Tibial nerve (tissue), 4 donors: ENCODE data around the gene FEZF2. TPM values are rescaled to one million over a fixed set of nuclear protein-coding genes. Genes with fewer than 3 reads are reported as not detected.

Experiments used
- DNase-seq, 2 donors: peaks; one replicate each; pipeline ENCODE4 v3.0.0-alpha.2; 2019; ENCODE audit warnings: low spot score in 2 of 2
- H3K27ac ChIP-seq, 4 donors: fragments of 200-600 bp; sonication (generic) in 3 of 4; one replicate each; pipeline ENCODE4 v1.5.1; 2017 to 2019; ENCODE audit warnings: mild to moderate bottlenecking in 1 of 4
- H3K27me3 ChIP-seq, 2 donors: fragments of 200-600 bp; sonication (generic) in 1 of 2; one replicate each; pipeline versions ENCODE4 v1.5.1 to v1.6.0; 2017 to 2019
- H3K36me3 ChIP-seq, 3 donors: fragments of 200-600 bp; sonication (generic); one replicate each; pipeline ENCODE4 v1.5.1; 2018 to 2019
- H3K4me1 ChIP-seq, 4 donors: fragments of 200-600 bp; sonication (generic) in 3 of 4; one replicate each; pipeline ENCODE4 v1.5.1; 2017 to 2019
- H3K4me3 ChIP-seq, 4 donors: fragments of 200-600 bp; sonication (generic) in 3 of 4; one replicate each; pipeline ENCODE4 v1.5.1; 2017 to 2019; ENCODE audit warnings: mild to moderate bottlenecking in 1 of 4, moderate library complexity in 1 of 4
- H3K9me3 ChIP-seq, 4 donors: fragments of 200-600 bp; sonication (generic) in 3 of 4; one replicate each; pipeline ENCODE4 v1.5.1; 2017 to 2019
- EP300 ChIP-seq, 2 donors: sonication (generic); formaldehyde crosslinking; IDR thresholded peaks; one replicate each; pipeline ENCODE4 v1.6.1; 2017; ENCODE audit warnings: antibody characterized with exemption in 2 of 2, mild to moderate bottlenecking in 1 of 2
- POLR2A ChIP-seq, 2 donors: fragments of 450-650 bp; IDR thresholded peaks; one replicate each; pipeline ENCODE4 v1.6.1; 2017; ENCODE audit warnings: antibody characterized with exemption in 2 of 2, mild to moderate bottlenecking in 2 of 2, moderate library complexity in 2 of 2
- WGBS, 2 donors: methylation state at CpG; one replicate each; pipeline ENCODE4 v1.1.5; 2018; 5-methylcytosine and 5-hydroxymethylcytosine counted together
- total RNA-seq, 4 donors: library from RNA; depleted of rRNA; stranded (reverse); fragments of >200 nt; gene quantifications; one replicate each; pipeline ENCODE4 v1.1.0, GENCODE V29; 2016
- TF ChIP-seq, protein P1 (sequence below), 5 experiments: fragments of 200-600 bp in 3 of 5; fragments of 450-650 bp in 2 of 5; sonication (generic) in 3 of 5; IDR thresholded peaks; one replicate each; pipeline ENCODE4 v1.5.1; 2016 to 2019; ENCODE audit warnings: antibody characterized with exemption in 5 of 5, mild to moderate bottlenecking in 3 of 5, moderate library complexity in 2 of 5

FEZF2 gene
- total RNA-seq, 4 donors from 2014 or later = not detected

DNA sequence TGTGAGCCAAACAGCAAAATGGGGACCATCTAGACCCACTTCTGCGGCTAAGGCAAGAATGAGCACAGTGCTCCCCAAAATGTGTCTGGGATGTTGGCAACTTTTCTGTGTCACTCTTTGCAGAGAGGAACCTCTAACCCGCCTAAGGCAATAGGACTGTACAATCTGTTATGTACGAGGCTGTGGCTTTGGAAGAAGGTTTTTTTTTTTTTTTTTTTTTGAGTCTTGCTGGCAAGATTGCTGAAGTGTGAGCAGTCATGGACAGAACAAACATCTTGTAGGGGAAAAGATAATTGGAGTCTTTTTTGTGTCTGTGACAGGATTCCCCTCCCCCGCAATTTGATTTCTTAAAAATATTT lies 7.2 kb downstream of the FEZF2 start:
- DNase-seq = no peak
- Histone ChIP-seq H3K27ac (no peak overlapping the region), H3K4me3 (no peak overlapping the region), H3K9me3 (no peaks in the 10 kb centered on the region), H3K36me3 (no peaks in the 10 kb centered on the region), H3K27me3 (peaks cover 10 to 71% of the 10 kb centered on the region in 2 donors), H3K4me1 (peaks cover 0 to 37% (median 20%) of the 10 kb centered on the region in 4 donors)
- TF ChIP-seq, protein P1, sequence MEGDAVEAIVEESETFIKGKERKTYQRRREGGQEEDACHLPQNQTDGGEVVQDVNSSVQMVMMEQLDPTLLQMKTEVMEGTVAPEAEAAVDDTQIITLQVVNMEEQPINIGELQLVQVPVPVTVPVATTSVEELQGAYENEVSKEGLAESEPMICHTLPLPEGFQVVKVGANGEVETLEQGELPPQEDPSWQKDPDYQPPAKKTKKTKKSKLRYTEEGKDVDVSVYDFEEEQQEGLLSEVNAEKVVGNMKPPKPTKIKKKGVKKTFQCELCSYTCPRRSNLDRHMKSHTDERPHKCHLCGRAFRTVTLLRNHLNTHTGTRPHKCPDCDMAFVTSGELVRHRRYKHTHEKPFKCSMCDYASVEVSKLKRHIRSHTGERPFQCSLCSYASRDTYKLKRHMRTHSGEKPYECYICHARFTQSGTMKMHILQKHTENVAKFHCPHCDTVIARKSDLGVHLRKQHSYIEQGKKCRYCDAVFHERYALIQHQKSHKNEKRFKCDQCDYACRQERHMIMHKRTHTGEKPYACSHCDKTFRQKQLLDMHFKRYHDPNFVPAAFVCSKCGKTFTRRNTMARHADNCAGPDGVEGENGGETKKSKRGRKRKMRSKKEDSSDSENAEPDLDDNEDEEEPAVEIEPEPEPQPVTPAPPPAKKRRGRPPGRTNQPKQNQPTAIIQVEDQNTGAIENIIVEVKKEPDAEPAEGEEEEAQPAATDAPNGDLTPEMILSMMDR (IDR thresholded peaks at IDR 0.05) = no peak
- no peak for TF ChIP-seq POLR2A (IDR thresholded peaks at IDR 0.05)
- no peak for TF ChIP-seq EP300 (IDR thresholded peaks at IDR 0.05)
- 19 to 35% methylated on average over 4 of the region's 4 CpGs for WGBS, 2 donors

- H3K4me1 ChIP-seq = peaks cover 0 to 32% (median 17%) of the 10 kb centered on the region in 4 donors
- DNase-seq = no peak
- WGBS, 2 donors = 22% methylated on average over 16 of the region's 16 CpGs
- H3K4me3 ChIP-seq = no peak overlapping the region
- H3K27ac ChIP-seq = no peak overlapping the region
- TF ChIP-seq EP300 (IDR thresholded peaks at IDR 0.05) (no peak), POLR2A (IDR thresholded peaks at IDR 0.05) (no peak)
- H3K27me3 ChIP-seq = peaks cover 10 to 66% of the 10 kb centered on the region in 2 donors
- no peaks in the 10 kb centered on the region for H3K36me3 ChIP-seq
- no peaks in the 10 kb centered on the region for H3K9me3 ChIP-seq
These were observed 7.8 kb downstream of the FEZF2 start for GRCh38 chr3:62365391-62366125.

GRCh38 chr3:62364191-62364590 lies 9.2 kb downstream of the FEZF2 start:
- no peaks in the 10 kb centered on the region for H3K9me3 ChIP-seq
- TF ChIP-seq EP300 (IDR thresholded peaks at IDR 0.05) = no peak
- TF ChIP-seq, protein P1 (IDR thresholded peaks at IDR 0.05) = no peak
- H3K27me3 ChIP-seq = peaks cover 10 to 56% of the 10 kb centered on the region in 2 donors
- DNase-seq = no peak
- no peaks in the 10 kb centered on the region for H3K36me3 ChIP-seq
- H3K27ac ChIP-seq = no peak overlapping the region
- no peak overlapping the region for H3K4me3 ChIP-seq
- H3K4me1 ChIP-seq = peaks cover 0 to 18% (median 10%) of the 10 kb centered on the region in 4 donors

- H3K4me3 ChIP-seq = no peak overlapping the region
- H3K4me1 ChIP-seq = peaks cover 0 to 9% (median 2%) of the 10 kb centered on the region in 4 donors
- H3K27me3 ChIP-seq = peaks cover 1 to 48% of the 10 kb centered on the region in 2 donors
- TF ChIP-seq POLR2A (IDR thresholded peaks at IDR 0.05) (no peak), EP300 (IDR thresholded peaks at IDR 0.05) (no peak)
- TF ChIP-seq, protein P1 (IDR thresholded peaks at IDR 0.05) = no peak
- no peaks in the 10 kb centered on the region for H3K36me3 ChIP-seq
- no peak overlapping the region for H3K27ac ChIP-seq
- WGBS, 2 donors = 81 to 88% methylated on average over 6 of the region's 6 CpGs
- DNase-seq = no peak
- no peaks in the 10 kb centered on the region for H3K9me3 ChIP-seq
These were observed 10.1 kb downstream of the FEZF2 start for GRCh38 chr3:62363275-62363674.

- H3K36me3 ChIP-seq = no peaks in the 10 kb centered on the region
- no peak overlapping the region for H3K4me3 ChIP-seq
- 49 to 57% methylated on average over 3 of the region's 3 CpGs for WGBS, 2 donors
- H3K4me1 ChIP-seq = no peaks in the 10 kb centered on the region
- no peak for DNase-seq
- peaks cover 0 to 39% of the 10 kb centered on the region in 2 donors for H3K27me3 ChIP-seq
- no peaks in the 10 kb centered on the region for H3K9me3 ChIP-seq
- no peak overlapping the region for H3K27ac ChIP-seq
- TF ChIP-seq POLR2A (IDR thresholded peaks at IDR 0.05) = no peak
- TF ChIP-seq, protein P1 (IDR thresholded peaks at IDR 0.05) = no peak
- no peak for TF ChIP-seq EP300 (IDR thresholded peaks at IDR 0.05)
These were observed 11.5 kb downstream of the FEZF2 start for GRCh38 chr3:62361824-62362223.
